ENCODE measurements around the gene FAM228B. TPM values are rescaled to one million over a fixed set of nuclear protein-coding genes. Genes with fewer than 3 reads are reported as not detected.

The FAM228B gene
- total RNA-seq, 1 donor from 2014 or later = 18.9 TPM

- Mint-ChIP-seq H3K27me3 (ENCODE audit: unreplicated experiment) (peaks cover 6% of the 10 kb centered on the region), H3K36me3 (ENCODE audit: unreplicated experiment) (peaks cover 38% of the 10 kb centered on the region), H3K27ac (ENCODE audit: unreplicated experiment) (no peak overlapping the region), H3K4me3 (ENCODE audit: unreplicated experiment) (no peak overlapping the region), H3K4me1 (ENCODE audit: low read depth, unreplicated experiment) (peaks cover 1% of the 10 kb centered on the region), H3K9me3 (ENCODE audit: unreplicated experiment) (peaks cover 14% of the 10 kb centered on the region)
- DNase-seq = no peak
- TF ChIP-seq CTCF (IDR thresholded peaks at IDR 0.05; ENCODE audit: partially characterized antibody, unreplicated experiment) = no peak
Measured at GRCh38 chr2:24102677-24103076, 20.6 kb upstream of the FAM228B start.

- peaks cover 33% of the 10 kb centered on the region for H3K36me3 Mint-ChIP-seq (ENCODE audit: unreplicated experiment)
- DNase-seq = no peak
- no peak overlapping the region for H3K4me3 Mint-ChIP-seq (ENCODE audit: unreplicated experiment)
Measured at GRCh38 chr2:24104110-24104650, 19.1 kb upstream of the FAM228B start.

GRCh38 chr2:24104906-24105305 lies 18.4 kb upstream of the FAM228B start:
- TF ChIP-seq CTCF (IDR thresholded peaks at IDR 0.05; ENCODE audit: partially characterized antibody, unreplicated experiment) = no peak
- Mint-ChIP-seq H3K27ac (ENCODE audit: unreplicated experiment) (peak overlapping the region; percentile 44), H3K4me3 (ENCODE audit: unreplicated experiment) (no peak overlapping the region), H3K27me3 (ENCODE audit: unreplicated experiment) (peaks cover 6% of the 10 kb centered on the region), H3K9me3 (ENCODE audit: unreplicated experiment) (peaks cover 9% of the 10 kb centered on the region), H3K36me3 (ENCODE audit: unreplicated experiment) (peaks cover 33% of the 10 kb centered on the region), H3K4me1 (ENCODE audit: low read depth, unreplicated experiment) (peaks cover 1% of the 10 kb centered on the region)
- no peak for DNase-seq

More at GRCh38 chr2:24104110-24104650, 19.1 kb upstream of the FAM228B start:
- Mint-ChIP-seq H3K27ac (ENCODE audit: unreplicated experiment) (no peak overlapping the region), H3K9me3 (ENCODE audit: unreplicated experiment) (peaks cover 11% of the 10 kb centered on the region), H3K27me3 (ENCODE audit: unreplicated experiment) (peaks cover 6% of the 10 kb centered on the region), H3K4me1 (ENCODE audit: low read depth, unreplicated experiment) (peaks cover 1% of the 10 kb centered on the region)
- no peak for TF ChIP-seq CTCF (IDR thresholded peaks at IDR 0.05; ENCODE audit: partially characterized antibody, unreplicated experiment)

- peaks cover 9% of the 10 kb centered on the region for H3K9me3 Mint-ChIP-seq (ENCODE audit: unreplicated experiment)
- H3K27me3 Mint-ChIP-seq (ENCODE audit: unreplicated experiment) = peaks cover 3% of the 10 kb centered on the region
- no peak for DNase-seq
- no peak for TF ChIP-seq CTCF (IDR thresholded peaks at IDR 0.05; ENCODE audit: partially characterized antibody, unreplicated experiment)
- H3K27ac Mint-ChIP-seq (ENCODE audit: unreplicated experiment) = no peak overlapping the region
- no peak overlapping the region for H3K4me3 Mint-ChIP-seq (ENCODE audit: unreplicated experiment)
- peaks cover 33% of the 10 kb centered on the region for H3K36me3 Mint-ChIP-seq (ENCODE audit: unreplicated experiment)
- peaks cover 1% of the 10 kb centered on the region for H3K4me1 Mint-ChIP-seq (ENCODE audit: low read depth, unreplicated experiment)
Measured at GRCh38 chr2:24105816-24106215, 17.5 kb upstream of the FAM228B start.

GRCh38 chr2:24106786-24107185 lies 16.5 kb upstream of the FAM228B start:
- Mint-ChIP-seq H3K36me3 (ENCODE audit: unreplicated experiment) (peaks cover 33% of the 10 kb centered on the region), H3K27ac (ENCODE audit: unreplicated experiment) (no peak overlapping the region)
- no peak for TF ChIP-seq CTCF (IDR thresholded peaks at IDR 0.05; ENCODE audit: partially characterized antibody, unreplicated experiment)

More at GRCh38 chr2:24106786-24107185, 16.5 kb upstream of the FAM228B start:
- DNase-seq = no peak
- Mint-ChIP-seq H3K27me3 (ENCODE audit: unreplicated experiment) (peaks cover 3% of the 10 kb centered on the region), H3K4me1 (ENCODE audit: low read depth, unreplicated experiment) (peaks cover 1% of the 10 kb centered on the region), H3K4me3 (ENCODE audit: unreplicated experiment) (no peak overlapping the region), H3K9me3 (ENCODE audit: unreplicated experiment) (peaks cover 9% of the 10 kb centered on the region)
